Activated T-helper 2 cell treated with anti-CD3 and anti-CD28 coated beads, Interferon-gamma antibody, Interleukin-2, Interleukin-4, amounts not matched to agents 10 μg/mL and 5 μg/mL and 100 μg/mL, durations not matched to agents 14 hours and 24 hours and 36 hours (primary cell): ENCODE data around the gene SMIM1. TPM values are rescaled to one million over a fixed set of nuclear protein-coding genes. Genes with fewer than 3 reads are reported as not detected.
"Not testable (repeated sequence)": the region's sequence is repeated elsewhere in the genome, so short reads cannot be mapped to it uniquely, and the experiment has no call there.

Experiments used
- DNase-seq: peaks from one replicate; pipeline ENCODE4 v3.0.0; 2021; ENCODE audit warnings: low spot score
- H3K27ac Mint-ChIP-seq: one replicate; pipeline ENCODE4 v1.8.0; 2021; ENCODE audit warnings: mixed read lengths
- H3K27me3 Mint-ChIP-seq: one replicate; pipeline ENCODE4 v1.8.0; 2021; ENCODE audit warnings: low read depth, mixed read lengths
- H3K36me3 Mint-ChIP-seq: one replicate; pipeline ENCODE4 v1.8.0; 2021; ENCODE audit warnings: low read depth, mixed read lengths
- H3K4me1 Mint-ChIP-seq: one replicate; pipeline ENCODE4 v1.8.0; 2021; ENCODE audit warnings: low read depth, mixed read lengths
- H3K4me3 Mint-ChIP-seq: one replicate; pipeline ENCODE4 v1.8.0; 2021; ENCODE audit warnings: low read depth, mild to moderate bottlenecking, moderate library complexity, mixed read lengths
- H3K9me3 Mint-ChIP-seq: one replicate; pipeline ENCODE4 v1.8.0; 2021; ENCODE audit warnings: mixed read lengths
- intact Hi-C: fragments of 100-400 bp; cut with micrococcal nuclease; formaldehyde crosslinking; loops from one replicate; pipeline ENCODE4 v1.15.1; 2023
- total RNA-seq: library from RNA; stranded (reverse); gene quantifications from 2 replicates; pipeline ENCODE4 v1.2.3, GENCODE V29; 2022

Gene SMIM1
- 1.4 and 2.3 TPM in 2 replicates for total RNA-seq

- Mint-ChIP-seq H3K27ac (no peak within 1 kb of the TSS), H3K36me3 (no peaks in the 10 kb centered on the region), H3K4me1 (peaks cover 5% of the 10 kb centered on the region), H3K4me3 (peak within 1 kb of the TSS; percentile 64), H3K27me3 (no peaks in the 10 kb centered on the region), H3K9me3 (no peaks in the 10 kb centered on the region)
- intact Hi-C loops = loop anchor here (2.0 to 10.0 kb wide), 2 partner anchors 24 to 132 kb away; partner anchors contain the start of genes C1orf174 and LRRC47
- DNase-seq = no peak
Observed at GRCh38 chr1:3772715-3773571, at the start of gene SMIM1. Gene SMIM1, plus strand, starts transcription at chr1:3772749. Its CDS starts 2,625 bp downstream, at chr1:3775374.

- Mint-ChIP-seq H3K36me3 (no peaks in the 10 kb centered on the region), H3K9me3 (no peaks in the 10 kb centered on the region), H3K4me1 (no peaks in the 10 kb centered on the region), H3K4me3 (no peak overlapping the region), H3K27me3 (no peaks in the 10 kb centered on the region), H3K27ac (no peak overlapping the region)
- intact Hi-C loops = no loop called here
- DNase-seq = no peak
Observed at GRCh38 chr1:3722846-3723245, 49.7 kb upstream of the SMIM1 start.

GRCh38 chr1:3724416-3725030, 48.0 kb upstream of the SMIM1 start:
- intact Hi-C loops, H3K27ac Mint-ChIP-seq, H3K4me3 Mint-ChIP-seq: not testable (repeated sequence)

GRCh38 chr1:3725366-3725765, 47.2 kb upstream of the SMIM1 start:
- DNase-seq = no peak
- Mint-ChIP-seq H3K27ac (no peak overlapping the region), H3K9me3 (no peaks in the 10 kb centered on the region), H3K4me3 (no peak overlapping the region), H3K4me1 (no peaks in the 10 kb centered on the region), H3K36me3 (no peaks in the 10 kb centered on the region), H3K27me3 (no peaks in the 10 kb centered on the region)
- intact Hi-C loops = no loop called here

More at GRCh38 chr1:3724416-3725030, 48.0 kb upstream of the SMIM1 start:
- peak; percentile 60 for DNase-seq
- H3K4me1 Mint-ChIP-seq, H3K9me3 Mint-ChIP-seq, H3K27me3 Mint-ChIP-seq, H3K36me3 Mint-ChIP-seq: not testable (repeated sequence)

GRCh38 chr1:3727042-3727824, 45.3 kb upstream of the SMIM1 start:
- H3K36me3 Mint-ChIP-seq = no peaks in the 10 kb centered on the region
- intact Hi-C loops = no loop called here
- H3K4me3 Mint-ChIP-seq = no peak overlapping the region
- H3K9me3 Mint-ChIP-seq = no peaks in the 10 kb centered on the region
- no peaks in the 10 kb centered on the region for H3K4me1 Mint-ChIP-seq
- no peak for DNase-seq
- no peaks in the 10 kb centered on the region for H3K27me3 Mint-ChIP-seq
- H3K27ac Mint-ChIP-seq = no peak overlapping the region

GRCh38 chr1:3727825-3728776, 44.4 kb upstream of the SMIM1 start:
- H3K36me3 Mint-ChIP-seq = no peaks in the 10 kb centered on the region

GRCh38 chr1:3729594-3730542, 42.7 kb upstream of the SMIM1 start:
- Mint-ChIP-seq H3K4me3 (no peak overlapping the region), H3K27ac (no peak overlapping the region), H3K36me3 (no peaks in the 10 kb centered on the region), H3K27me3 (no peaks in the 10 kb centered on the region), H3K9me3 (no peaks in the 10 kb centered on the region), H3K4me1 (no peaks in the 10 kb centered on the region)
- DNase-seq = no peak
- intact Hi-C loops = no loop called here

More at GRCh38 chr1:3727825-3728776, 44.4 kb upstream of the SMIM1 start:
- no peak for DNase-seq
- Mint-ChIP-seq H3K4me3 (no peak overlapping the region), H3K4me1 (no peaks in the 10 kb centered on the region), H3K9me3 (no peaks in the 10 kb centered on the region), H3K27ac (no peak overlapping the region), H3K27me3 (no peaks in the 10 kb centered on the region)
- intact Hi-C loops = no loop called here

- H3K4me3 Mint-ChIP-seq = no peak overlapping the region
- no peaks in the 10 kb centered on the region for H3K27me3 Mint-ChIP-seq
- H3K27ac Mint-ChIP-seq = no peak overlapping the region
- H3K9me3 Mint-ChIP-seq = no peaks in the 10 kb centered on the region
- no peaks in the 10 kb centered on the region for H3K4me1 Mint-ChIP-seq
- DNase-seq = no peak
- intact Hi-C loops = no loop called here
- H3K36me3 Mint-ChIP-seq = no peaks in the 10 kb centered on the region
Observed at GRCh38 chr1:3730543-3731247, 41.9 kb upstream of the SMIM1 start.

- H3K4me3 Mint-ChIP-seq = no peak overlapping the region
- H3K27ac Mint-ChIP-seq = no peak overlapping the region
- intact Hi-C loops = no loop called here
- no peaks in the 10 kb centered on the region for H3K27me3 Mint-ChIP-seq
- H3K9me3 Mint-ChIP-seq = no peaks in the 10 kb centered on the region
- H3K4me1 Mint-ChIP-seq = no peaks in the 10 kb centered on the region
- no peaks in the 10 kb centered on the region for H3K36me3 Mint-ChIP-seq
- no peak for DNase-seq
Observed at GRCh38 chr1:3731583-3732433, 40.7 kb upstream of the SMIM1 start.

- Mint-ChIP-seq H3K4me3 (no peak overlapping the region), H3K27ac (no peak overlapping the region), H3K4me1 (no peaks in the 10 kb centered on the region), H3K36me3 (no peaks in the 10 kb centered on the region), H3K27me3 (no peaks in the 10 kb centered on the region), H3K9me3 (no peaks in the 10 kb centered on the region)
- intact Hi-C loops = no loop called here
- no peak for DNase-seq
Observed at GRCh38 chr1:3732434-3733093, 40.0 kb upstream of the SMIM1 start.
